ENCODE data around the gene FAM114A1.

FAM114A1 gene

DNA sequence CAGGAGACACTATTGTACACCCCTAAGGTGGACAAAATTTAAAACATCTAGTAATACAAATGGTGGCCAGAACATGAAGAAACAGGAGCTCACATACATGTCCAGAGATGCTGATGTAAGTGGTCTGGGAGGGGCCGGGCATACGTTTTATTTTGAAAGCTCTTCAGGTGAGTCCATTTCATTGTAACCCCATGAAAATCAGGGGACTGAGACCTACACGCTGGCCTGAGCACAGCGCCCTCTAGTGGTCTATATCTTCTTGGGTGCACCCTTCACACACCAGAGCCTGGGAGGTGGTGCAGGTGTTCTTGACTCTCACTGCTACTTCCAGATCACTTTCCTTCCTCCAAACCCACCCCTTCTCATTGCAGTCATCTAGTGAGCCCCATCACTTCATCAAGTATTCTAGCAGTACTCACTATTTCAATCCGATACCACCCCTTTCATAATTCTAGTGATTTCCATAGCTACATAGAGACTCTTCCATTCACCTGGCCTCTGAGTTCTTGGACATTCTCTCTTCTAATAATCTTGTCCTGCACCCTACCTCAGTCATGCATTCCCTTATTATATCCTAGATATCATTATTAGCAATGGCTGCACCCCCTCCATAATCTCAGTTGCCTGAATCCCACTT, 6.7 kb upstream of the FAM114A1 start:
- DNase-seq = peak; percentile 50

DNA sequence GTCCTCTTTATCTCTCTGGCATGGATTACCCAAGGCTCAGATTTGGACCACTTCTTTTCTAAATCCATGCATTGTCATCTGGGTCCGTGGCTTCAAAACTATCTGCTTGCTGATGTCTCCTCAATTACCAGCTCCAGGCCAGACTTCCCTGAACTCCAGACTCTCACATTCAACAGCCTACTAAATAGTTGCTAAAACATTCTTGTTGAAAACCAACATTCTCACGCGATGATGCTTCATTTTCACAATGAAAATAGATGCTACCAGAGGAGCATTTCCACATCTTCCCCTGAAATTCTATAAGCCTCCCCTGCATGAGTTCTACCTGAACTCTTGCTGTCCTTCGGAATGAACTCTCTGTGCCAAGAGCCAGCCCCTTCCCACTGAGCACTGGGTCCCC, 5.8 kb upstream of the FAM114A1 start:
- DNase-seq = no peak

GRCh38 chr4:38865445-38865844, 2.2 kb upstream of the FAM114A1 start:
- no peak for DNase-seq

GRCh38 chr4:38866973-38867477, 581 bp upstream of the FAM114A1 start:
- no peak for DNase-seq

GRCh38 chr4:38868059-38868960, 704 bp downstream of the FAM114A1 start:
- DNase-seq = no peak

DNA sequence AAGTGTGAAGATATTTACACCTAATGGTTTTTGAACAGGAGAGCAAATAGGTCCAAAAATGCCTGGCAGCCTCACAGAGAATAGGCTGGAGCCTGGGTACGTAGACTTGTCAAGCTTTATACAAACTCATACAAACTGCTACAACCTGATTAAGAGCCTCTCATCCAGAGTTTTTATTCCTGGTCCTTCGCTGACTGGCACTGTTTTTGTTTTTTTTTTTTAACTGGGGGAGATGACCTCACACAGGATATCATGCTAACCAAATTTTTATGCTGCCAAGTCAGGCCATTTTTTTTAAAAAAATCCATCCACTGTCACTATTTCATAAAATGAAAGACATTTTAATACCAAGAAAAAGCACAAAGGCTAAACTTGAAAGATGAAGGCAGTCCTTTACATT, 1.9 kb downstream of the FAM114A1 start:
- DNase-seq = no peak

DNA sequence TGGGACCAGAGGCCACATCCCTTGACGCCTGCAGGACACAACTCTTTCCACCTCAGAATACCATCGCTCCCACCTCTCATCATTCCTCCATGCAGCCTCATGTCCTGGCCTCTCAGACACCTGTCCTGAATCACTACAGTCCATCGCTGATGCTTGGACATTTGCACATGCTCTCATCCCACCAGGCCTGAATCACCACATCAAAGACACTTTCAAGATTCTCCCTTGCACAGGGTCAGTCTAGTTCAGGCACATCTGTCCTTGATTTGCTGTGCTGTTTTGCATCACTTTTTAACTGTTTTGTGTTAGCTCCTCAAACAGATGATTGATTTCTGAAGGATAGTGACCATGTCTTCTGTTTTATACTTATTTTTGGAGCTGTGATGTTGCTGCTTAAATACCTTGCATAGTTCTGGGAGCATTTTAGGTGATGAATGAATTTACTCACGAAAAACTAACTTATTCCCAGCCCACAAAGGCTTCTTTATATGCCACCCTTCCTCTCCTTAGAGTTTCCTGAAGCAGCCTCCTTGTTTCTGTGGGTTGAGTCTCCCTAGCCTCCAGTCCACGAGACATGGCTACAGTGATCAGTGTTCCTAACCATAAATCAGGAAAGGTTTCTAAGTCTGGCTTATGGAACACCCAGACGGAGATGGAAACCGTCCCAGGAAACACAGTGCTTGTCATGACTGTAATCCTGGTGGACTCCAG, 2.6 kb downstream of the FAM114A1 start:
- DNase-seq = no peak

DNA sequence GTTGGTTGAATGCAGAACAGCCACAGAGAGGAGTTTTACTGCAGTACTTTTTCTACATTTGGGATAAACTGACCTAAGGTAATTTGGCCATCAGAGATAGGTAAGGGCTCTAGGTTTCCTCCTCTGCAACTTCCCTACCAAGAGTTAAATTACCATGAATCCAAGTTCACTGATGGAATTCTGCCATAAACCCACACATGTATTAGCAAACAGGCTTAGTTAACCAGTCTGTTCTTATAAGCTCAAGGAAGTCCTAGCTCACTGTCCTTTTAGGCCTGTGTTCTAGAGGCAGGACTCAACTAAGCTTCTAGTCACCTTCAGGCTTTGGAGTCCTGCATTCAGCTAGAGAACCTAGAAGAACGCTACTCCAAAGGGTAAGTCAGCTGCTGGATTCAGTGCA, 4.0 kb downstream of the FAM114A1 start:
- no peak for DNase-seq

GRCh38 chr4:38872620-38873019, 5.0 kb downstream of the FAM114A1 start:
- no peak for DNase-seq

DNA sequence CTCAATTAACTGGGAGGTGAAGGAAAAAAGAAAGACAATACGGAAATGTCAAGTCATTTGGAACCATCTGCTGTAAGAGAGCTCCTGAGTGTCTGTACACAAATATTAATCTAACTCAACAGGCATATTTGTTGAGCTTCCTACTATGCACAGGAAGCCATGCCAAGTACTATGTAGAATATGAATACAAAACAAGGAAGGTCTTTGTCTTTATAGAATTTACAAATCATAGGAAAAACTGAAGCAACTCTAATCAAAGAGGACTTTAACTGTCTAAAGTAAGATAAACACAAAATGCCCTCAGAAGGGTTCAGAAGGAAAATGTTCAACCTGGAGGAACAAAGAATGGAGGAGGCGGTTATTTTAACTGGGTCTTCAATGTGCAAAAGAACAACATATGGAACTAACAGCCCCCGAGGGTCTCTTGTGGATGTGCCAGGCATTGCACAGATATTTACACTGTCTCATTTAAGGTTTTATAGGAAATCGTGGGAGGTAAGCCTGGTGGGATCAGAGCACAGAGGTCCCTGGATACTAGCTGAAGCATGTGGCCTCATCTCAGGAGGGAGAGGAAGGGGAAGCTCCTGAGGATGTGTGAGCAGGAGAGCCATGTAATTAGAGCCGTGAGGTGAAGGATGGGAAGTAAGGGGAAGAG, 5.8 kb downstream of the FAM114A1 start:
- DNase-seq = no peak

- DNase-seq = no peak
Observed at GRCh38 chr4:38876636-38877035, 9.0 kb downstream of the FAM114A1 start.

DNA sequence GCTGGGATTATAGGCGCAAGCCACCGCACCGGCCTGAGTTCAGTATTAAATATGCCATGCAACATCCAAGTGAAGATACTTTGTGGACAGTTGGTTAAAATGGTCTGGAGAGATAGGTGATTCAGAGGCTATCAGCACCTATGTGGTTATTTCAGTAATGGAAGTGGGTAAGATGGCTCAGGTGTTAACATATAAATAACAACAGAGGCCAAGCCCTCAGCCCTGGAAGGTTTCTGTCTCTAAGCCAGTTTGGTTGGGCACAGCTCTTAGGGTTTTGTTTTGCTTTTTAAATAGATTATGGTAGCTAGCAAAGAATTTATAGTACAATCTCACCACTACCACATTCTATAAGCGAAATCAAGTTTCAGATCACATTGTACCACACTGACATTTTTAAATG, 16.6 kb downstream of the FAM114A1 start:
- no peak for DNase-seq

GRCh38 chr4:38889143-38889542, 21.5 kb downstream of the FAM114A1 start:
- peak; percentile 45 for DNase-seq

DNA sequence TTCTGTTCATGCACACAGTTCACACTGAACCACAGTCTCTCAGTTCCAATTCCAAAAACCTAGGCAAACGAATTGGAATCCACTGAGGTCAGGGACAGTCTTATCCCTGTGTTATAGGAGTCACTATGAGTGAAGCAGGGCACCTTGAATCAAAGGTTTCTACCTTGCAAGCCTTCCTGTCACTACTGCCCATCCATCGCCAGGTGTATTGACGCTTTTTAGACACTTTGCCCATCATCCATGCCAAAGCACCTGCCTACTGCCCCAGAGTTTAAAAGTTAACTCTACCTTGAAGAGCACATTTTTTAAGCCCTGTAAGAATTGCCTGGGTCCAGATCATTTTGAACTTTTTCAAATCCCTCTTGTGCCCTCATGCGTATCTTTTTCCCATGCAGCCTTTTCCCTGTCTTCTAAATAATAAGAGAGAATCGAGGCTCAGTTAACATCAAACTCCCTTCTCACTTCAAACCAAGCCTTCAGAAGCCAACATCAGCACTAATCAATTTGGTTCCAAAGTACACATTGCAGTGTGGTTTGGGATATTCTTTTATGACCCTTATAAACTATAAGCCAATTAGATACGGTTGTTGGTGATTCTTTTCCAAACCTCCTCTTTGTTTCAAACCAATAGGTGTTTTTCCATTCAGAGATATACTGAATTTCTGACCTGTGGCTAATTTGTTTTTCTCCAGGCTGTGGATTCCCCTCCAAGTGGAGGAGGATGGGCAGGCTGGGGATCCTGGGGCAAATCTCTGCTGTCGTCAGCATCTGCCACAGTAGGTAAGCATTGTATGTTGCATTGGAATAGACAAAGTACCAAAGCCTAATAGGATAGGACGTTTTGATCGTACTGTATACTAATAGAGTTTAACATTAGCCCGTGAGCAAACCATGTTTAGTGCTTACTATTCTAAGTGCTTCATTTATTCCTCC, 23.7 kb downstream of the FAM114A1 start:
- DNase-seq = no peak

DNA sequence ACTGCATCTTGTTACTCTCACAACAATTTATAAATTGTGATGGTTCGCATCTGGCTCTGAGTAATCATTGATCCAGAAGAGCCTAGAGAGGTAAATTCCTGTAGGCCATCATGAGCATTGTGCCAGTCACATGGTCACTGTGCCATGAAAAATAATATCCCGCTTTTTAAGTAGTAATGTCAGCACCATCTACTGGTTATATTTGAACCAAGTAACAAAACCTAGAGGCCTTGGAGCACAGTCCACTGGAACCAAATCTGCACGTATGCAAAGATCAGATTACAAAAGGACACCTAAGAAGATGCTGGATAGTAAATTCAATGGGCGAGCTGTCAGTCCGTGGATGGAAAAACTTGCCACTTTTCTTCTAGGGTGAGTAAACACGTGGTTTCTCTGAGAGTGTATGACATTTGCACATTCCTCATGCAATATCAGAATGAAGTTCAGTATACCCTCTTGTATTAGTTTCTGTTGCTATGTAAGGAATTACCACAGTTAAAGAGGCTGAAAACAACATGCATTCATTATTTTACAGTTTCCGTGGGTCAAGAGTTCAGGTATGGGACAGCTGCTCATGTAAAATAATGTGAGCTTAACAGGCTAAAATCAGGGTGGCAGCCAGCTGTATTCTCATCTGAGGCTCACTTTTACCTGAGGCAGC, 26.8 kb downstream of the FAM114A1 start:
- no peak for DNase-seq

DNA sequence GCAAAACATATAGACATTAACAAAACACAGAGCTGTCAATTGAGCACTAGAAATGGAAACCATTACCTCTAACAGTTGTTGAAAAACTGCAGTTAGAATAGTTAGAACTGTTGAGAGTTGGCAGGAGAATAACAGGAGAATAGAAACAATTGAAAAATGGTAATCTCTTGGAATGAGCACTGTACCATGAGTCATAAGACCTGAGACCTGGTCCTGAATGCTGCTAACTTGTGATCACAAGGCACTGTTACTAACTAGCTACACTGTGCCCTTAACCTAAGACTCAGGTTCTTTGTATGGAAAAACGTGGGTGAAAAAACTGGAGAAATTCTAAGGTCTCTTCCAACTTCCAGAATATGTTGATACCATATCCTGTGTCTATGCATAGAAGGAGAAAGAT, 29.3 kb downstream of the FAM114A1 start:
- no peak for DNase-seq

GRCh38 chr4:38898245-38898644, 30.6 kb downstream of the FAM114A1 start:
- DNase-seq = no peak

DNA sequence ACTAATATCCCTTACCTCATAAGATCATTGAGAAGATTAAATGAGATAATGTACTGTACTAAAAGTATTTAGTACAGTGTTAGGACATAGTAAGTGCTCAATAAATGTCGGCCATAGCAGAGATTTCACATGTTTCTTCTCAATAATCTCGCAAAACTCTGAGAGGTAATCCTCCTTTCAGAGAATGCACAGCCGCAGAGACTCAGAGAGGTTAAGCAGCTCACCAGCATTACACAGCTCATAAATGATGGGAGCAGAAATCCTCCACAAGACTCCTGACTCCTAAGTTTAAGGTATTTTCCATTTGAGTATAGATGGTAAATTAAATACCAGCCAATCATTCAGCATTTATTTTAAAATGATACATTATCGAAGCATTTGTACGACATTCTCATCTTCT, 34.6 kb downstream of the FAM114A1 start:
- no peak for DNase-seq

DNA sequence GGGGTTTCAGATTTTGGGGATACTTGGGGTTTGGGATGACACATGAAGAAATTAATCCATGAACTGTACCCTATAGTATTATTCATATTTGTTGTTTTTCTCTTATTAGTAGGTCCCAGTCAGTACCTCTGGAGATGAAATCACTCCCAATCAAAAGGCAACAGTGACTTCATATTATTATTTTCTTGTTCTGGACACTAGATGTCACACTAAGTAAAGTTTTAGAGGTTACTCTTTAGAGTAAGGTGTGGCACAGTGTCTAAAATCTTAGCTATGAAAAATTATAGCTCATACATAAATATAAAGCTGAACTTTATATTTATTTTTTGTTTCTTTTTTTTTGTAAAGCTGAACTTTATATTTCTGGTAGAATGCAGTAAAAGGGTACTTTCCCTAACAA, 35.1 kb downstream of the FAM114A1 start:
- peak; percentile 27 for DNase-seq

- no peak for DNase-seq
Observed at GRCh38 chr4:38904090-38904666, 36.6 kb downstream of the FAM114A1 start.

DNA sequence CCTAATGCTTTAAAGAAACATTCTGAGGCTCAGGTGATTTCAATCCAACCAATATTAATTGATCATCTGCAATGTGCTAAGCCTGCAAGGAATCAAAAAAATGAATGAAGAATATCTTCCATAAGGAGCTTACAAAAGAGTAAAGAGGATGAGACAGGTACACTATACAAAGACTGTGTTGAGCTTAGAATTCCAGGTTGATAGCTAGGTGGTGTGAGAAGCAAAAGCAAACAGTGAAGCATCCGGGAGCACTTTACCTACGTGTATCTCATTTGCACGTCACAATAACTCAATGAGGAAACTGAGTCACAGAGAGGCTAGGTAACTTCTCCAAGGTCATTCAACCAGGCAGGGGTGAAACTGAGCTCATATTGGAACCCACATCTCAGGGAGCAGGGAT, 37.1 kb downstream of the FAM114A1 start:
- DNase-seq = no peak
